ENCODE data around the gene TNNC1.

Gene TNNC1

DNA sequence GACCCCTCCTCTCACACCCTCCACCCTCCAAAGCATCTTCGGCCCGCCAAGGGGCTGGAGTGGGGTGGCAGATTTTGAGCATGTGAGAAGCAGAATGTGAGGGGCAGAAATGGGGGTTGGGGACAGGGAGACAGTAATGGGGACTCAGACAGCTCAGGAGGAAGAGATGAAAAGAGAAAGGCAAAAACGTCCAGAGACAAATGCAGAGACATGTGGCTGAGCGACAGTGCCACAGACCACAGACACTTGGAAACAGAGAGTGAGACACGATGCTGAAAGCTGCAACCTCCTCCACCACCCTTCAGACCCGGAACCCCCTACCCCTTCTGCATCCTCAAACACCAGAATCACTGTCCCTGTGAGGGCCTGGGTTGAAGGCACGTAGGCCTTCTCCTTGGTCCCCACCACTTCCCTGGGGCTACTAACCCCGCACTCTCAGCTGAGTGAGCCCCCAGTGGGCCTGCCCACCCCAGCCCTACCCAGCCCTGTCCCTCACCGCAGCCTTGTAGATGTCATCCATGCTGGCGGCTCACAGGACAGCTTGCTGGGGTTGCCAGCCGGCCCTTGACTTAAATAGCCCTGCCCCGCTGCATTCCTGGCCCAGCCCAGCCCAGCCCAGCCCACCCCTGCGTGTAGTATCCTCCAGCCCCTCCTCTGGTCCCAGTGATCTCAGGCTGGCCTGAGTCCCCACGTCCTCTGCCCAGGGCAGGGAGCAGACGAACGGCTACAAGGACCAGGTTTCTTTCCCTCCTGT, at the start of gene TNNC1:
TSS of gene TNNC1 (minus strand) at position 546 of the 754 bp plus-strand sequence. CDS start at position 520, 26 bp downstream.
- DNase-seq = no peak

DNA sequence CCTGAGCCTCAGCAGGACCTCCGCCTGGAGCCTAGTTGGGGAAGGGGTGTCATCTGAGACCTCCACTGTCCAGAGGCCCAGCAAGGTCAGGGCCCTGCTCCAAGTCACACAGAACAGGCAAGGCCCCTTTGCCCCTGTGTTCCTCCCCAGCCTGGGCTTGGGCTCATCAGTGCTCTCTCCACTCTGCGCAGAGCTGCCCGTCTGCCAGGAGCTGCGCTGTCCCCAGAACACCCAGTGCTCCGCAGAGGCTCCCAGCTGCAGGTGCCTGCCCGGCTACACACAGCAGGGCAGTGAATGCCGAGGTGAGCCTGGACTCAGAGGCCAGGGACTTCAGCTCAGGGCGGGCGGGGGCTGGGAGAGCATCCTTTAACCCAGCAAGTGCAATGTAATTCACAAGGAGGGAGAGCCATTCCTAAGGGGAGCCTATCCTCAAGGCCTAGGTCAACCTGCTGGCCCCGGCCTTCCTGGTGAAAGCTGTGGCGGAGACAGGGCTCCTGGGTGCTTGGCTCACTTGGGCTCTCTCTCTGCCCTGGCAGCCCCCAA, 49.0 kb upstream of the TNNC1 start:
- no peak for DNase-seq

DNA sequence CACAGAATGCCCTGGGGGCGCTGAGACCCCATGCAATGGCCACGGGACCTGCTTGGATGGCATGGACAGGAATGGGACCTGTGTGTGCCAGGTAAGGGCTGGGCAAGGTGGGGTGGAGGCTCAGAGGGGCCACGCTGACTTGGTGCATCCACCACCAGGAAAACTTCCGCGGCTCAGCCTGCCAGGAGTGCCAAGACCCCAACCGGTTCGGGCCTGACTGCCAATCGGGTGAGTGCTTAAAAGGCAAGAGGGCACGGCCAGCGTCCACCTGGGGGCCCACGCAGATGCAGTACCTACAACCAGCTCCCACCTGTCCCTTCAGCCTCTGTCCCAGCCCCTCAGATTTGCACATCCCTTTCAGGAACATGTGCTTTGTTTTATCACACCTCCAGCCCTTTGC, 48.2 kb upstream of the TNNC1 start:
- DNase-seq = no peak

DNA sequence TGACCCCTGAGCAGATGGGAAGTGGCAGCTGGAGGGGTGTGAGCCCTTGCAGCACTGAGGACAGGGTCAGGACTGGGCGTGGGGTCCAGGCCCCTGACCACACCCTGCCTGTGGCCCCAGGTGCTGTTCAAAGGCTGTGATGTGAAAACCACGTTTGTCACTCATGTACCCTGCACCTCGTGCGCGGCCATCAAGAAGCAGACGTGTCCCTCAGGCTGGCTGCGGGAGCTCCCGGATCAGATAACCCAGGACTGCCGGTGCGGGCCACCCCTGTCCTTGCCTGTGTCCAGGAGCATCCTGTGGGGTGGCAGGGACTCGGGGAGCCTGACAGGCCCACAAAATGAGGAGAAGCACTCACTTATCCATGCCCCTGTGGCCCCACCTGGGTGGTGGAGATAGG, 47.2 kb upstream of the TNNC1 start:
- no peak for DNase-seq

DNA sequence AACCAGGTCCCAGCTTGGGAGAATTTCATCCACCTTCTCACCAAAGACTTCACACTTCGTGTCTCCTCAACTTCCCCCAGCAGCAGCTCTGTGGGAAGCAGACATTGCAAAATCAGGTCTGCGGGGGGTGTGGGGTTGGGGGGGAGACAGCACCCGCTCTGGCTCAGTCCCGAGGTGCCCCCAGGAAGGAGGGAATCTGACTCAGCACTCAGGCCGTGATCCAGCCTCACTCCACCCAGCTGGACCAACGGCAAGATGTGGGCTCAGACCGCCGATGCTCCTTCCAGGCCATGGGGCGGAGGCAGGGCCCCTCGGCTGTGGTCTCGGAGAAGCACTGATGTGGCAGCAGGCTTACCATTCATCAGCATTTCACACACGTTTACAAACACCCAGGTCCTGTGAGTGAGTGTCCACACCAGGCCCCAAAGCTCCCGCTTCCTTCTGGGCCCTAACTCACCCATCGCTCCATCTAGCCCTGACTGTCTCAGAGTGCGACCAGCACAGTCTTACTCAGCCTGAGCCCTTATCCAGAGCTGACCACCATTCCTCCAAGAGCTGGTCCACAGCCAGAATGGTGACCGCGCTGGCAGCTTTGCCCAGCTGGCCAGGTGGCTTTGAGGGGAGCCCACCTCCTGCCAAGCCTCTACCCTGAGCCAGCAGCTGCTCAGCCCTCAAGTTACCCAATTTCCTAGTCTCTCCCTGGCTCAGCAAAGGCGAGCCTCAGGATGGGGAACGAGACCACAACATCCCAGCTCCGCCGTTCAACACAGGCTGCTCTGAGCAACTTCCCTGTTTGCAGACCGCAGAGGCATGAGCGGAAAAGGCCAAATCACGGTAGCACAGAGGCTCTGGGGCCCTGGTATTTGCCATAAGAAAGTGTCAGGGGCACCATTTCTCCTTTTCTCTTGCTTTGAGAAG, 44.6 kb upstream of the TNNC1 start:
- no peak for DNase-seq

DNA sequence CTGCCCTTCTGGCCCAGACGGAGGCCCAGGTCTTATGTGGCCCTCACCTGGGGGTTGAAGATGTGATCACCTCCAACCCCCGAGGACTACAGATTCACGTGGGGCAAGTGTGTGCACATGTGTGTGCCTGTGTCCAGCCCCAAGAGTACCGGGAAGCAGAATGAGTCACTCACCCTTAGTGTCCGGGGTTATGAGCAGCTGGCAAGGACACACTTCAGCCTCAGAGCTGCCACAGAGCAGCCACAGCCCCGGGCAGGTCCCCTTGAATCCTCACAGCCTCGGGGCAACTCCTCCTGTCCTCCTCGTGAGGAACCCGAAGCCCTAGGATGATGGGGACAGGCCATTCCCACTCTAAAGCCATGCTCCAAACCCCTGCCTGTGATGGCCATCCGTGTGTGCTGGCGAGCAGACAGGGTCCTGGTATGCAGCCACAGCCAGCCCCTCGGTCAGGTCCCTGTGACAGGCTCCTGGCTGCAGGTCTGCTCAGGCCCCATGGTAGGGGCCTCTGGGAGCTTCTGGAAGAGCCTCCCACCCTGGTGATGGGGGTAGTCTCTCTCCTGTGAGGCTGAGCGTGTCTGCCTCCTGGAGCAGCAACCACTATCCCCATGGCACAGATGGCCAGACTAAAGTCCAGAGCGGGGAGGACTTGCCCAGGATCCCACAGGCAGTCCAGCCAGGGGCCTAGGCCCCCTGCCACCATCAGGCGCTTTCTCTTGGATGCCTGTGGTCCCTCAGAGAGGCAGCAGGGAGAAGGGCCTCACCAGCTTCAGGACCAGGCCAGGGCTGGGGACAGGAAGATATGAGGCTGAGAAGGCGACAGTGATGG, 42.1 kb upstream of the TNNC1 start:
- DNase-seq = no peak

DNA sequence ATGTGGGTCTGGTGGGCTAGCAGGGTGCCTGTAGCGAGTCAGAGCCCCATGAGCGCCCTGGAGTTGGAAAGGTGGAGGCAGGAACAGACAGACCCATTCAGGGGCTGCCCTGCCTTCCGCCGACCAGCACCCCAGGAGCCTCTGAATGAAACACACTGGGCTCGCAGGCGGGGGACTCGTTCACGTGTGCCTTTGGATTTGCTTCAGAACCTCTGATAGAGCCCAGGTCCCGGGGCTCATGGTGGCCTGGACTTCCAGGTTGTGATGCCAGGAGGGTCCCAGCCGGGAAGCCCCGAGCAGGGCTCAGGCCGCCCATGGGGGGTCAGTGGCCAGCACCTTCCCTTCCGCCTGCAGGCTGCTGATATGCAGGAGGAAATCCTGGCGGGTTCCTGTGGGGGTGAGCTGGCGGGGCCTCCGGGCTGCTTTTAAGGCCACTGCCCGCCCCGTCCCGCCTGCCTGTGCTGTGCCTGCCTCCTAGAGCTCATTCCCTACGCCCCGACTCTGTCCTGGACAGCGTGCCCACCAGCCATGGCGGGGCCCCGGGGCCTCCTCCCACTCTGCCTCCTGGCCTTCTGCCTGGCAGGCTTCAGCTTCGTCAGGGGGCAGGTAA, 41.1 kb upstream of the TNNC1 start, which contains the start of gene STAB1:
TSS of gene STAB1 (plus strand) at position 453 of the 610 bp plus-strand sequence. CDS start at position 529, 76 bp downstream.
- no peak for DNase-seq

DNA sequence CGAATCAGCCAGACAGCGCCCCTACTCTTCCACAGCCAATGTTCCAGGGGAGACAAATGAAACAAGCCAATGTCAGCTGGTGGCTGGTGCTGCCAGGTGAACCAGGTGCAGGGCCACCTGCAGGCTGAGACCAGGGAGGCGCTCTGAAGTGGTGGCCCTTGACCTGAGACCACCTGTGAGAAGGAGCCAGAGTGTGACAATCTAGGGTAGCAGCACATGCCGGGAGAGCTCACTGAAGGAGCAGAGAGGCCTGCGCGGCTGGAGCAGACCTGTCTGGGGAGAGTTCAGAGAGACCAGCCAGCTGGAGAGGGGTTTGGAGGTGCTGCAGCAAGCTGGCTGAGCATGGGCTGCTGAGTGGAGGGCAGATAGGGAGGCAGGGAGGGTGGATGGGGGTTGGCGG, 40.6 kb upstream of the TNNC1 start:
- DNase-seq = peak; percentile 74

DNA sequence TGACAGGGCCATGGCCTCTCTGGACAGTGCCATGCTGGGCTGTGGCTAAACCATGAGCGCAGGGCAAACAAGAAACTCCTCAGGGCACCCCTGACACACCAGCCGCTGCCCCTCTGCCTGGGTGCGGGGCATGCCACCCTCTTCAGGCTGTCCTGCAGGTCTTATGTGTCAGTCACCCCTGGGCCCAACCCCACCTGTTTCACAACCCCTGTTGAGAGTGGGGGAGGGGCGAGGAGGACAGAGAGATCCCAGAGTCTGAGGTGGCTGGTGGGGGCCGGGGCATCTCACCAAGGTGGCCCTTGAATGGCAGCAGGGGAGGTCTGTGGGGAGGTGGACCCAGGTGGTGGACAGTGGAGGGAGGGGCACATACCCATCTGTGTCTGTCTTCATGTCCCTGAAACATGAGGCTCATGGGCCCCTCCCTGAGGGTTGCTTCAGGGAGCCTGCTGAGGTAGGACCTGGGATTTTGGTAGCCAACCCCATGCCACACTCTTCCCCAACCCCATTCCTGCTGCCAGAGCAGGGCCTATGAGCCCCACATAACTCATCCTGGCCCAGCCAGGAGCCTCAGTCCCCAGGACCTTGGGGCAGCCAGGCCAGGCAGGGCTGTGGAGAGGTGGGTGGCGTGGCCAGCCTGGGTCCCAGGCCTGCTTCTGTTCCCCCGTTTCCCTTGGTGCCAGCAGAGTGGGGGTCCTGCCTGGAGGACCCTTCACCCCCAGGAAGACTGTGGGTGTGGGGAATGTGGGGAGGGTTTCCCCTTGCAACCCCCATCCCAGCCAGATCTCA, 39.6 kb upstream of the TNNC1 start:
- no peak for DNase-seq

DNA sequence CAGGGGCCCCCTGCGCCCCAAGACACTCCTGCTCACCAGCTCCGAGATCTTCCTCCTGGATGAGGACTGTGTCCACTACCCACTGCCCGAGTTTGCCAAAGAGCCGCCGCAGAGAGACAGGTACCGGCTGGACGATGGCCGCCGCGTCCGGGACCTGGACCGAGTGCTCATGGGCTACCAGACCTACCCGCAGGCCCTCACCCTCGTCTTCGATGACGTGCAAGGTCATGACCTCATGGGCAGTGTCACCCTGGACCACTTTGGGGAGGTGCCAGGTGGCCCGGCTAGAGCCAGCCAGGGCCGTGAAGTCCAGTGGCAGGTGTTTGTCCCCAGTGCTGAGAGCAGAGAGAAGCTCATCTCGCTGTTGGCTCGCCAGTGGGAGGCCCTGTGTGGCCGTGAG, 38.2 kb upstream of the TNNC1 start:
- no peak for DNase-seq

DNA sequence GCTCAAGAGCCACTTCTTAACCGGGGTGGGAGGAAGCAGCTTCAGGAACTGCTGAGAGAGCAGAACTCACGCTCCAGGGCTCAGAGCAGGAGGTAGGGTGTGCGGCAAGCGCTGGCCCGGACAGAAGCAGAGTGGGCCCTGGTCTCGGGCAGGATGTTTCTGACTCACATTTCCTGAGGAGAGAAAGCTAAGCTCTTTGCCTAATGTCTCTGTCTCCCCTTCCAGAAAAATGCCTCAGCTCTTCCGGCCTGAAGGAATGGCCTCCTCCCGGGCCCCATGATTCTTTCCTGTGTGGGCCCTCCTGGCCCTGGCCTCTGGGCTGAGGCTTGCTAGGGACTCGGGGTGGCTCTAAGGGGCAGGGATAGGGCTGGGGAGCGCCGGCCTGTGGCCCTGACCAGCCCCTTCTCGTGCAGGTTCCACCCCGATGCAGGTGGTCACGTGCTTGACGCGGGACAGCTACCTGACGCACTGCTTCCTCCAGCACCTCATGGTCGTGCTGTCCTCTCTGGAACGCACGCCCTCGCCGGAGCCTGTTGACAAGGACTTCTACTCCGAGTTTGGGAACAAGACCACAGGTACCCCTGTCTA, 37.2 kb upstream of the TNNC1 start:
- no peak for DNase-seq

DNA sequence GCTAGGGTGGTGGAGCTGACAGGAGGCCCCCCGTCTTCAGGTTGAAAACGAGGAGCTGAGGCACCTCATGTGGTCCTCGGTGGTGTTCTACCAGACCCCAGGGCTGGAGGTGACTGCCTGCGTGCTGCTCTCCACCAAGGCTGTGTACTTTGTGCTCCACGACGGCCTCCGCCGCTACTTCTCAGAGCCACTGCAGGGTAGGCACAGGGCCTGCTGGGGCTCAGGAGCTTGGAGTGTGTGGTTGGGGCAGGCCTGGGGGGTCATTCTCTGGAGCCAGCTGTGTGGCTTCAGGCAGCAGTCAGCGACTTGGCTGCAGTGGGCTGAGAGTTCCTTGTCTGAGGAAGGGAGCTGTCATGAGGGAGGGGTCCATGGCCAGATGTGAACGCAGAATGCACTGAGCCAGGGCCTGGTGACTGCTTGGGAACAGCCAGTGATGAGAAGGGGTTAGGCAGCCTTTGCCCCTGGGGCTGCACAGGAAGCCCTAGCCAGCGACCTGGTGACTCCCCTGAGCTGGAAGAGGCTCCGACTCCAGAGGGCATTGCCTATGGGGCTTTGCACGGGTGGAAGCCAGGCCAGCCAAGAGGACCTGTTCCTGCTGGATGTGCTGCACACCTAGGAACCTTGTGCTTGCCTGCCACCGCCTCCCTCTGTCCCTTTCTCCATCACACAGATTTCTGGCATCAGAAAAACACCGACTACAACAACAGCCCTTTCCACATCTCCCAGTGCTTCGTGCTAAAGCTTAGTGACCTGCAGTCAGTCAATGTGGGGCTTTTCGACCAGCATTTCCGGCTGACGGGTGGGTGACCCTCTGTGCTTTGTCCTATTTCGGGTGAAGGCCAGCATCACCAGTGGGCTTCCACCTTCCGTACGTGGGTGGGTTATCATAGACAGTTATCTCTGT, 36.4 kb upstream of the TNNC1 start:
- no peak for DNase-seq

DNA sequence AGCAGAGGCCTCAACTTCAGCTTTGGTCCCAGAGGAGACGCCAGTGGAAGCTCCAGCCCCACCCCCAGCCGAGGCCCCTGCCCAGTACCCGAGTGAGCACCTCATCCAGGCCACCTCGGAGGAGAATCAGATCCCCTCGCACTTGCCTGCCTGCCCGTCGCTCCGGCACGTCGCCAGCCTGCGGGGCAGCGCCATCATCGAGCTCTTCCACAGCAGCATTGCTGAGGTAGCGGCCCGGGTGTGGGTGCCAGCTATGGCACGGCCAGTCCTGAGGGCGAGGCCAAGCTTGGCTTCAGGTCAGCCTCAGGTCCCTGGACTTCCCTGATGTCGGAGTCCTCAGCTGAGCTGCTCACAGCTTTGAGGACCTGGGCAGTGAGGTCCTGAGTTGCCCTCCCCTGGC, 35.6 kb upstream of the TNNC1 start:
- no peak for DNase-seq

DNA sequence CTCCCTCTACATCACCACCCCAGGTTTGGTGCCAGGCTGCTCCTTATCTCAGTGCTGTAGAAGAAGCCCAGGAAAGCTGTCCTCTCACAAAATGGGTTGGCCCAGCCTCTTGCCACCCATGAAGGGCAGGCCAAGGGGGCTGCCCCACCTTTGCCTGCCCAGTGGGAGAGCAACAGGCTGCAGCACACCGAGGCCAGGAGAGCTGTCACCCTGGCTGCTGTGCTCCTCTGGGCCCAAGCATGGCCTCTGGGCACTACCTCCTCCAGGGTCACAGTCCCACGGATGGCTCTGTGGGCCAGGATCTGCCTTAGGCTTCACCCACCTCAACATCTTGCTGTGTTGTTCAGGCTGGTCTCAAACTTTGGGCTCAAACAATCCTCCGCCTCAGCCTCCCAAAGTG, 34.9 kb upstream of the TNNC1 start:
- DNase-seq = no peak

DNA sequence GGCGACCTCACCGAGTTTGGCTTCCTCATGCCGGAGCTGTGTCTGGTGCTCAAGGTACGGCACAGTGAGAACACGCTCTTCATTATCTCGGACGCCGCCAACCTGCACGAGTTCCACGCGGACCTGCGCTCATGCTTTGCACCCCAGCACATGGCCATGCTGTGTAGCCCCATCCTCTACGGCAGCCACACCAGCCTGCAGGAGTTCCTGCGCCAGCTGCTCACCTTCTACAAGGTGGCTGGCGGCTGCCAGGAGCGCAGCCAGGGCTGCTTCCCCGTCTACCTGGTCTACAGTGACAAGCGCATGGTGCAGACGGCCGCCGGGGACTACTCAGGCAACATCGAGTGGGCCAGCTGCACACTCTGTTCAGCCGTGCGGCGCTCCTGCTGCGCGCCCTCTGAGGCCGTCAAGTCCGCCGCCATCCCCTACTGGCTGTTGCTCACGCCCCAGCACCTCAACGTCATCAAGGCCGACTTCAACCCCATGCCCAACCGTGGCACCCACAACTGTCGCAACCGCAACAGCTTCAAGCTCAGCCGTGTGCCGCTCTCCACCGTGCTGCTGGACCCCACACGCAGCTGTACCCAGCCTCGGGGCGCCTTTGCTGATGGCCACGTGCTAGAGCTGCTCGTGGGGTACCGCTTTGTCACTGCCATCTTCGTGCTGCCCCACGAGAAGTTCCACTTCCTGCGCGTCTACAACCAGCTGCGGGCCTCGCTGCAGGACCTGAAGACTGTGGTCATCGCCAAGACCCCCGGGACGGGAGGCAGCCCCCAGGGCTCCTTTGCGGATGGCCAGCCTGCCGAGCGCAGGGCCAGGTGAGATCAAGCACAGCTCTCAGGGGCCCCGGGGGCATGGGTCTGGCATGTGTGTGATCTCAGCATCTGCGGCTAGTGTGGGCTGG, 34.2 kb upstream of the TNNC1 start:
- no peak for DNase-seq

DNA sequence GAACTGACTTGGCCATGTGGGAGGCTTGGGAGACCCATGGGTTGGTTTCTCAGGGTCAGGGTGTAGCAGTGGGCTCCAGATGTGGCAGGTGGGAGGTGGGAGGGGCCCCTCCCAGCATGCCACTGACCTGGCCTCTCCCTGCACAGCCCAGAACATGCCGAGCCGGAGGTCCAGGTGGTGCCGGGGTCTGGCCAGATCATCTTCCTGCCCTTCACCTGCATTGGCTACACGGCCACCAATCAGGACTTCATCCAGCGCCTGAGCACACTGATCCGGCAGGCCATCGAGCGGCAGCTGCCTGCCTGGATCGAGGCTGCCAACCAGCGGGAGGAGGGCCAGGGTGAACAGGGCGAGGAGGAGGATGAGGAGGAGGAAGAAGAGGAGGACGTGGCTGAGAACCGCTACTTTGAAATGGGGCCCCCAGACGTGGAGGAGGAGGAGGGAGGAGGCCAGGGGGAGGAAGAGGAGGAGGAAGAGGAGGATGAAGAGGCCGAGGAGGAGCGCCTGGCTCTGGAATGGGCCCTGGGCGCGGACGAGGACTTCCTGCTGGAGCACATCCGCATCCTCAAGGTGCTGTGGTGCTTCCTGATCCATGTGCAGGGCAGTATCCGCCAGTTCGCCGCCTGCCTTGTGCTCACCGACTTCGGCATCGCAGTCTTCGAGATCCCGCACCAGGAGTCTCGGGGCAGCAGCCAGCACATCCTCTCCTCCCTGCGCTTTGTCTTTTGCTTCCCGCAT, 33.4 kb upstream of the TNNC1 start:
- DNase-seq = no peak

DNA sequence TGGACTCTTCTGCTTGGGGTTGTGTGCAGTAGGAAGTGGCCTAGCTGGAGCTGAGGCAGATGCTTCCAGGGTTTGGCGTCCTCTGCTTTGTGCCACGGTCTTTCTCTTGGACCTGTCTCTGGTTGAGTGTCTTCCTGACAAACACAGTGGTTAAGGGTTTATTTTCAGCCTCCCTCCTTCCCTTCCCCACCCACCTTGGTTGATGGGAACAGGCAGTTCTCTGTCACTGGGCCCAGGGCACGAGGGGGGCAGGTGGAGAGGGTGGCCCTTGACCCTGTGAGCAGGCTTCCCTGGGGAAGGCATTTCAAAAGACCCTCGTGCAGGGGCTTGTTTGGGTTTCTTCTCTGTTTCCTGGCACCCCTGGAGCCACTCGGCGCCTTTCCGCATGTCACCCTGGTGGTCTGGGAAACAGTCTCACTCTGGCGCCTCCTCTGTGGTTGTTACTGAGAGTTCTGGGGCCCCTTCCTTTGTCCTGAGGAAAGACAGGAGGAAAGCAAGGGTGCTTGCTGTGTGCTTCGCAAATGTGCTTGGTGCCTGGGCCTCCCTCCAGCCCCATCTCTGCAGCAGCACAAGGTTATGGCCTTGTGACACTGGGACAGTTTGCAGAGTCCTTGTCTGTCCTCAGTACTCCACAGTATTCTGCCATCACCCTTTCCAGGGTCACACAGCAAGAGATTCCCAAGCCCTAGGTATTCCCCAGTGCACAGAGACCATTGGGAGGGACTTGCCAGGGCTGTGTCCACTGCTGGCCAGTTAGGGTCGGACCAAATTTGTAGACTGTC, 31.0 kb upstream of the TNNC1 start:
- DNase-seq = no peak
